Neural progenitor cell (in vitro differentiated cells): ENCODE results near the gene ADCY9. TPM values are rescaled to one million over a fixed set of nuclear protein-coding genes. Genes with fewer than 3 reads are reported as not detected.
A peak's percentile ranks its signal among the peaks of the same experiment; 100 is the strongest.

Experiments
- DNase-seq: peaks from one replicate; pipeline ENCODE4 v3.0.0-alpha.2; 2016; ENCODE audit warnings: low spot score
- H2AFZ ChIP-seq: fragments of 200-600 bp; sonication (generic); replicated peaks from 2 replicates; pipeline ENCODE4 v1.6.1; 2016; ENCODE audit warnings: antibody characterized with exemption
- H3F3A ChIP-seq: fragments of 200-600 bp; sonication (generic); 2 replicates; pipeline ENCODE4 v1.6.1; 2016; ENCODE audit warnings: antibody characterized with exemption, low read depth
- H3K27ac ChIP-seq: fragments of 200-600 bp; sonication (generic); 2 replicates; pipeline ENCODE4 v1.5.1; 2016; ENCODE audit warnings: mild to moderate bottlenecking
- H3K27me3 ChIP-seq: fragments of 200-600 bp; sonication (generic); 2 replicates; pipeline ENCODE4 v1.6.1; 2016; ENCODE audit warnings: mild to moderate bottlenecking, moderate library complexity
- H3K36me3 ChIP-seq: fragments of 200-600 bp; sonication (generic); 2 replicates; pipeline ENCODE4 v1.5.1; 2016
- H3K4me1 ChIP-seq: fragments of 200-600 bp; sonication (generic); 2 replicates; pipeline ENCODE4 v1.6.1; 2016; ENCODE audit warnings: mixed run types
- H3K4me2 ChIP-seq: fragments of 200-600 bp; sonication (generic); 2 replicates; pipeline ENCODE4 v1.6.1; 2016
- H3K4me3 ChIP-seq: fragments of 200-600 bp; sonication (generic); 2 replicates; pipeline ENCODE4 v1.5.1; 2016
- H3K79me2 ChIP-seq: fragments of 200-600 bp; sonication (generic); 2 replicates; pipeline ENCODE4 v1.6.1; 2016; ENCODE audit warnings: low read depth
- H3K9ac ChIP-seq: fragments of 200-600 bp; sonication (generic); 2 replicates; pipeline ENCODE4 v1.6.1; 2016
- H3K9me3 ChIP-seq: fragments of 200-600 bp; sonication (generic); 2 replicates; pipeline ENCODE4 v1.5.1; 2016; ENCODE audit warnings: low read depth
- H4K20me1 ChIP-seq: fragments of 200-600 bp; sonication (generic); 2 replicates; pipeline ENCODE4 v1.6.1; 2016; ENCODE audit warnings: low read depth
- H3K27ac Mint-ChIP-seq: 3 replicates; pipeline ENCODE4 v1.8.0; 2021; ENCODE audit warnings: mixed read lengths
- H3K27me3 Mint-ChIP-seq: 2 replicates; pipeline ENCODE4 v1.8.0; 2022; ENCODE audit warnings: low read depth, mild to moderate bottlenecking, inconsistent platforms, moderate library complexity, mixed read lengths; ENCODE audit not compliant: insufficient read depth
- H3K36me3 Mint-ChIP-seq: 3 replicates; pipeline ENCODE4 v1.8.0; 2021; ENCODE audit warnings: mixed read lengths
- H3K4me1 Mint-ChIP-seq: 3 replicates; pipeline ENCODE4 v1.8.0; 2021; ENCODE audit warnings: mixed read lengths
- H3K4me3 Mint-ChIP-seq: 3 replicates; pipeline ENCODE4 v1.8.0; 2021; ENCODE audit warnings: mild to moderate bottlenecking, moderate library complexity, mixed read lengths
- H3K9me3 Mint-ChIP-seq: 3 replicates; pipeline ENCODE4 v1.8.0; 2020; ENCODE audit warnings: mixed read lengths
- CTCF ChIP-seq: fragments of 200-600 bp; sonication (generic); IDR thresholded peaks from 2 replicates; pipeline ENCODE4 v1.5.1; 2017; ENCODE audit warnings: antibody characterized with exemption, mild to moderate bottlenecking
- EZH2 ChIP-seq: fragments of 200-600 bp; sonication (generic); IDR thresholded peaks from 2 replicates; pipeline ENCODE4 v1.6.1; 2017; ENCODE audit warnings: antibody characterized with exemption, mild to moderate bottlenecking, moderate library complexity
- EZH2phosphoT487 ChIP-seq: fragments of 200-600 bp; sonication (generic); IDR thresholded peaks from 2 replicates; pipeline ENCODE4 v1.6.1; 2017; ENCODE audit warnings: antibody characterized with exemption
- total RNA-seq: library from RNA; depleted of rRNA; stranded (reverse); fragments of >200 nt; gene quantifications from 2 replicates; pipeline ENCODE4 v1.2.3, GENCODE V29; 2015; ENCODE audit warnings: low replicate concordance

ADCY9 gene
- total RNA-seq, 1 donor from 2014 or later = 1.2 TPM

- H3K36me3 ChIP-seq = no peaks in the 10 kb centered on the region
- peaks cover 9% of the 10 kb centered on the region for H3K27me3 Mint-ChIP-seq
- H3K79me2 ChIP-seq = no peaks in the 10 kb centered on the region
- no peak overlapping the region for H2AFZ ChIP-seq
- no peak overlapping the region for H3K4me3 Mint-ChIP-seq
- H3K27ac Mint-ChIP-seq = no peak overlapping the region
- no peak for DNase-seq
- H3K27ac ChIP-seq = no peak overlapping the region
- H3K9ac ChIP-seq = no peak overlapping the region
- peaks cover 6% of the 10 kb centered on the region for H3F3A ChIP-seq
- no peaks in the 10 kb centered on the region for H3K9me3 Mint-ChIP-seq
- H3K36me3 Mint-ChIP-seq = no peaks in the 10 kb centered on the region
- no peaks in the 10 kb centered on the region for H3K4me1 ChIP-seq
- TF ChIP-seq CTCF (no peak), EZH2phosphoT487 (no peak), EZH2 (no peak)
- peaks cover 6% of the 10 kb centered on the region for H3K4me1 Mint-ChIP-seq
- no peak overlapping the region for H3K4me3 ChIP-seq
- H3K4me2 ChIP-seq = no peak overlapping the region
- no peaks in the 10 kb centered on the region for H3K27me3 ChIP-seq
- no peaks in the 10 kb centered on the region for H4K20me1 ChIP-seq
- H3K9me3 ChIP-seq = no peaks in the 10 kb centered on the region
These were observed 131.9 kb downstream of the ADCY9 start for GRCh38 chr16:3984111-3985060.

GRCh38 chr16:3983081-3983520, 133.1 kb downstream of the ADCY9 start:
- DNase-seq = peak; percentile 94
- Mint-ChIP-seq H3K36me3 (no peaks in the 10 kb centered on the region), H3K4me1 (peaks cover 6% of the 10 kb centered on the region), H3K9me3 (no peaks in the 10 kb centered on the region), H3K27ac (no peak overlapping the region), H3K27me3 (peaks cover 9% of the 10 kb centered on the region), H3K4me3 (peak overlapping the region; percentile 68)
- Histone ChIP-seq H3K36me3 (no peaks in the 10 kb centered on the region), H4K20me1 (no peaks in the 10 kb centered on the region), H3F3A (peaks cover 6% of the 10 kb centered on the region), H3K27ac (no peak overlapping the region), H3K4me1 (no peaks in the 10 kb centered on the region), H3K27me3 (no peaks in the 10 kb centered on the region), H3K4me3 (no peak overlapping the region), H3K79me2 (no peaks in the 10 kb centered on the region), H3K9me3 (no peaks in the 10 kb centered on the region), H3K4me2 (peak overlapping the region; percentile 16), H2AFZ (peak overlapping the region; percentile 50), H3K9ac (no peak overlapping the region)
- TF ChIP-seq EZH2phosphoT487 (no peak), CTCF (peak; percentile 78), EZH2 (no peak)

- H2AFZ ChIP-seq = no peak overlapping the region
These were observed 134.0 kb downstream of the ADCY9 start for GRCh38 chr16:3982216-3982615.

More at GRCh38 chr16:3982216-3982615, 134.0 kb downstream of the ADCY9 start:
- no peak overlapping the region for H3K4me2 ChIP-seq
- no peak for DNase-seq
- no peak overlapping the region for H3K9ac ChIP-seq
- H4K20me1 ChIP-seq = no peaks in the 10 kb centered on the region
- H3K4me3 ChIP-seq = no peak overlapping the region
- H3K9me3 Mint-ChIP-seq = no peaks in the 10 kb centered on the region
- H3K36me3 ChIP-seq = no peaks in the 10 kb centered on the region
- no peak for TF ChIP-seq CTCF
- no peak for TF ChIP-seq EZH2phosphoT487
- no peak for TF ChIP-seq EZH2
- no peak overlapping the region for H3K4me3 Mint-ChIP-seq
- H3K27me3 ChIP-seq = no peaks in the 10 kb centered on the region
- no peaks in the 10 kb centered on the region for H3K79me2 ChIP-seq
- no peaks in the 10 kb centered on the region for H3K36me3 Mint-ChIP-seq
- no peak overlapping the region for H3K27ac ChIP-seq
- H3F3A ChIP-seq = peaks cover 6% of the 10 kb centered on the region
- no peaks in the 10 kb centered on the region for H3K9me3 ChIP-seq
- H3K4me1 Mint-ChIP-seq = peaks cover 6% of the 10 kb centered on the region
- H3K27ac Mint-ChIP-seq = no peak overlapping the region
- H3K27me3 Mint-ChIP-seq = peaks cover 9% of the 10 kb centered on the region
- H3K4me1 ChIP-seq = no peaks in the 10 kb centered on the region
